Peyer's patch (tissue), 4 donors: ENCODE results near the gene ABCA7. TPM values are rescaled to one million over a fixed set of nuclear protein-coding genes. Genes with fewer than 3 reads are reported as not detected.

ENCODE experiments used
- DNase-seq, 3 donors: peaks; one replicate each; pipeline ENCODE4 v3.0.0-alpha.2; 2017 to 2019
- H3K27ac ChIP-seq, 4 donors: fragments of 200-600 bp; sonication (generic); one replicate each; pipeline ENCODE4 v1.5.1; 2016 to 2019
- H3K27me3 ChIP-seq, 2 donors: fragments of 200-600 bp; sonication (generic); one replicate each; pipeline ENCODE4 v1.5.1; 2019
- H3K36me3 ChIP-seq, 3 donors: fragments of 200-600 bp; sonication (generic); one replicate each; pipeline ENCODE4 v1.5.1; 2016 to 2019
- H3K4me1 ChIP-seq, 4 donors: fragments of 200-600 bp; sonication (generic); one replicate each; pipeline ENCODE4 v1.5.1; 2016 to 2019
- H3K4me3 ChIP-seq, 4 donors: fragments of 200-600 bp; sonication (generic); 1 replicate in 3 of 4; 2 replicates in 1 of 4; pipeline ENCODE4 v1.5.1; 2016 to 2019; ENCODE audit warnings: mild to moderate bottlenecking in 1 of 4
- H3K9me3 ChIP-seq, 4 donors: fragments of 200-600 bp; sonication (generic); one replicate each; pipeline ENCODE4 v1.5.1; 2016 to 2019; ENCODE audit warnings: mild to moderate bottlenecking in 1 of 4
- POLR2A ChIP-seq, 2 donors: fragments of 450-650 bp; IDR thresholded peaks; one replicate each; pipeline ENCODE4 v1.5.1; 2017; ENCODE audit warnings: antibody characterized with exemption in 2 of 2, mild to moderate bottlenecking in 2 of 2, moderate library complexity in 2 of 2
- total RNA-seq, 4 donors: library from RNA; depleted of rRNA; stranded (reverse); fragments of >200 nt; gene quantifications; one replicate each; pipeline ENCODE4 v1.1.0, GENCODE V29; 2016
- TF ChIP-seq, protein P1 (sequence below), 6 experiments: fragments of 450-650 bp in 4 of 6; fragments of 200-600 bp in 2 of 6; sonication (generic) in 1 of 6; IDR thresholded peaks; one replicate each; pipeline ENCODE4 v1.5.1; 2017 to 2019; ENCODE audit warnings: antibody characterized with exemption in 6 of 6, mild to moderate bottlenecking in 3 of 6, moderate library complexity in 1 of 6

Gene ABCA7
- total RNA-seq, 4 donors from 2014 or later: 30.1 to 162 (median 72.1) TPM

DNA sequence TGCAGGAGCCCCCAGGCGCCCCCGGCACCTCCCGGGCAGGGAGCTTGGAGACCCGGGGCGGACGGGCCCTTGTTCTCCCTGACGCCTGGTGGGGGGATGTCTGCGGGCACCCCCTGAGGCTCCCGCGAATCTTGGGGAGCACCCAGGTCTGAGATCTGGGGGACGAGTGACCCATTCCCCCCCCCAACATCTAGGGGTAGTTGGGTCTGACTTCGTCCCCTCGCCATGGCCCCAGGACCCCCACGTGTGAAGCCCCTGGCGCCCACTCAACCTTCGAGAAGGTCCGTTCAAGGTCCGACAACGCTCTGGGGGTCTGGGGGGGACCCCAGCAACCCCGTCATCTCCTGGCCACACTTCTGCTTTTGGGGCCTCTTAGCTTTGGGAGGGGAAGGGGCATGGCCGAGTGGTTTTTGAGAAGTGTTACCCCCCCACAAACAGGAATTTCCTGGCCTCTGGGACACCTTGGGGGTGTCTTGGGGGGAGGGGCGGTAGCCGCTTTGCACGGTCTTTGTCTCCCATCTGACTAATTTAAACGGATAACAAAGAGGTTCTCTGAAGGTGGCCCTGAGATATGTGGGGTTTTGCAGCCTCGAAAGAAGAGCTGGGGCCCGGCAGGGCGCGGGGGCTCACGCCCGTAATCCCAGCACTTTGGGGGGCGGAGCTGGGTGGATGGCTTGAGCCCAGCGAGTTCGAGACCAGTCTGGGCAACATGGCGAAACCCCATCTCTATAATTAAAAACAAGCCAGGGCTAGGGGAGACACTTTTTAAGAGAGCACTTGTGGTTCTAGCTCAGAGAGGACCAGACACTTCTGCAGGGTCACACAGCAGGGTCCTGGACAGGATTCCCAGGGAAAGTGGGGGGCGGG lies 12.9 kb upstream of the ABCA7 start:
- Histone ChIP-seq H3K4me1 (peaks cover 0 to 39% (median 11%) of the 10 kb centered on the region in 4 donors), H3K36me3 (peaks cover 0 to 4% (median 0%) of the 10 kb centered on the region in 3 donors), H3K9me3 (no peaks in the 10 kb centered on the region), H3K27ac (peak overlapping the region; percentile 87 to 99 (median 96)), H3K27me3 (no peaks in the 10 kb centered on the region), H3K4me3 (peak overlapping the region; percentile 81 to 96 (median 86))
- TF ChIP-seq, protein P1, sequence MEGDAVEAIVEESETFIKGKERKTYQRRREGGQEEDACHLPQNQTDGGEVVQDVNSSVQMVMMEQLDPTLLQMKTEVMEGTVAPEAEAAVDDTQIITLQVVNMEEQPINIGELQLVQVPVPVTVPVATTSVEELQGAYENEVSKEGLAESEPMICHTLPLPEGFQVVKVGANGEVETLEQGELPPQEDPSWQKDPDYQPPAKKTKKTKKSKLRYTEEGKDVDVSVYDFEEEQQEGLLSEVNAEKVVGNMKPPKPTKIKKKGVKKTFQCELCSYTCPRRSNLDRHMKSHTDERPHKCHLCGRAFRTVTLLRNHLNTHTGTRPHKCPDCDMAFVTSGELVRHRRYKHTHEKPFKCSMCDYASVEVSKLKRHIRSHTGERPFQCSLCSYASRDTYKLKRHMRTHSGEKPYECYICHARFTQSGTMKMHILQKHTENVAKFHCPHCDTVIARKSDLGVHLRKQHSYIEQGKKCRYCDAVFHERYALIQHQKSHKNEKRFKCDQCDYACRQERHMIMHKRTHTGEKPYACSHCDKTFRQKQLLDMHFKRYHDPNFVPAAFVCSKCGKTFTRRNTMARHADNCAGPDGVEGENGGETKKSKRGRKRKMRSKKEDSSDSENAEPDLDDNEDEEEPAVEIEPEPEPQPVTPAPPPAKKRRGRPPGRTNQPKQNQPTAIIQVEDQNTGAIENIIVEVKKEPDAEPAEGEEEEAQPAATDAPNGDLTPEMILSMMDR (IDR thresholded peaks at IDR 0.05): no peak
- TF ChIP-seq POLR2A (IDR thresholded peaks at IDR 0.05): no peak
- DNase-seq: peak in 1 of 3 donors; percentile 70

DNA sequence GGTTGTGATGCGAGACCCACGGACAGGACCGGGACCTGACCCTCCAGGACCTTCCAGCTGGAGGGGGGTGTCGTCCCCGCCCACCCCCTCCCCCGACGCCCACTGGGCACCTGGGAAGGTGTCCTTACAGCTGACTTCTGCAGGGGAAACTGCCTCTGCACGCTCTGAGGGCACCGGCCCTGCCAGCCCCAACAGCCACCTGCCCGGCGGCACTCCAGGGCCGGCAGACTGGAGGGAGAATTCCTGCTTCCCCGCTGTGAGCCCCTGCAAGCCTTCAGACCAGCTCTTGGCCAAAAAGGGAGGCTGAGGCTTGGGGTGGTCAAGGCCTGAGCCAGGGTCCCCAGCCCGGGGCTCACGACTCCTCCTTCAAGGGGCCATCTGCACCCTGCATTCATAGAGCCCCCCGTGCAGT lies 12.3 kb upstream of the ABCA7 start:
- H3K4me3 ChIP-seq: peak overlapping the region; percentile 81 to 96 (median 86)
- H3K4me1 ChIP-seq: peaks cover 0 to 39% (median 11%) of the 10 kb centered on the region in 4 donors
- peaks cover 0 to 11% (median 0%) of the 10 kb centered on the region in 3 donors for H3K36me3 ChIP-seq
- TF ChIP-seq, protein P1 (IDR thresholded peaks at IDR 0.05): no peak
- TF ChIP-seq POLR2A (IDR thresholded peaks at IDR 0.05): no peak
- H3K9me3 ChIP-seq: no peaks in the 10 kb centered on the region
- H3K27me3 ChIP-seq: no peaks in the 10 kb centered on the region
- DNase-seq: no peak
- peak overlapping the region; percentile 87 to 99 (median 96) for H3K27ac ChIP-seq

DNA sequence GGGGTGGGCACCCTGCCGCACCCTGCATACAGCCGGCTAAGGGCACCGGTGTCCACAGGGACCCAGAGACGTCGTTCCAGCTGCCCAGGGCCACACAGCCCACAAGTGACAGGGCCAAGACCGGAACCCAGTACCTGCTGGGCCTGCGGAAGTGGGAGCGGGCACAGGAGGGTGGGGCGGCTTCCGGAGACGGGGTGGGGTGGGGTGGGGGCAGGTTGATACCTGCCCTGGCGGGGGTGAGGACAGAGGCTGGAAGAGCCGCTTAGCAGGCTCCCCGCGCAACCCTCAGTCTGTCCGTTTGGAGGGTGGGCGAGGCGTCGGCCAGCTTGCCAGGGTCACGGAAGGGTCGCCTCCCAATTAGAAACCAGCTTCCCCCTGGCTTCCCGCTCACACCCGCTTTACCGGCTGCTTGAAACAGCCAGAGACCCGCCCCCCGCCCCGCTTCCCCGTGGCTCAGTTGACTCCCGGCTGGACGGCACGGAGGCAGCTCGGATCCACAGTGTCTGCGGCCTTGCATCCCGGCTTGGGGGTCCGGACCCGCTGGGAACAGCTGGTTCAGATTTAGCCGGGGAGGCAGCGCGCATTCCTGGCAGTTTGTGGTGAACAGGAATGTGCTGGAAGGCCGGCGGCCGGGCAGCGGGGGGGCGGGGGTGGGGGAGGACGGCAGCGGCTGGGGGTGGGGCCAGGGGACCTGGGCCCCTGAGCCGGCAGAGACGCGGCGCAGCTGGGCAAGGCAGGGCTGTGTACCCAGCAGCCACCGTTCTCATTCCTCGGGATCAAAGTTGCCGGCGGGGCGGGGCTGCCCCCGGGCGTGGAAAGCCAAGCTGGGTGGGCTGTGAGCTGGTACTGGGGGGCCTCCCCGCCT lies 11.6 kb upstream of the ABCA7 start:
- H3K9me3 ChIP-seq: no peaks in the 10 kb centered on the region
- H3K4me3 ChIP-seq: peak overlapping the region; percentile 81 to 96 (median 86)
- H3K27ac ChIP-seq: peak overlapping the region; percentile 87 to 99 (median 96)
- H3K36me3 ChIP-seq: peaks cover 0 to 17% (median 0%) of the 10 kb centered on the region in 3 donors
- peak; percentile 80 to 88 (median 81) for DNase-seq
- peak in 1 of 2 donors; percentile 27 for TF ChIP-seq POLR2A (IDR thresholded peaks at IDR 0.05)
- TF ChIP-seq, protein P1 (IDR thresholded peaks at IDR 0.05): no peak
- H3K4me1 ChIP-seq: peaks cover 0 to 39% (median 11%) of the 10 kb centered on the region in 4 donors
- H3K27me3 ChIP-seq: no peaks in the 10 kb centered on the region

DNA sequence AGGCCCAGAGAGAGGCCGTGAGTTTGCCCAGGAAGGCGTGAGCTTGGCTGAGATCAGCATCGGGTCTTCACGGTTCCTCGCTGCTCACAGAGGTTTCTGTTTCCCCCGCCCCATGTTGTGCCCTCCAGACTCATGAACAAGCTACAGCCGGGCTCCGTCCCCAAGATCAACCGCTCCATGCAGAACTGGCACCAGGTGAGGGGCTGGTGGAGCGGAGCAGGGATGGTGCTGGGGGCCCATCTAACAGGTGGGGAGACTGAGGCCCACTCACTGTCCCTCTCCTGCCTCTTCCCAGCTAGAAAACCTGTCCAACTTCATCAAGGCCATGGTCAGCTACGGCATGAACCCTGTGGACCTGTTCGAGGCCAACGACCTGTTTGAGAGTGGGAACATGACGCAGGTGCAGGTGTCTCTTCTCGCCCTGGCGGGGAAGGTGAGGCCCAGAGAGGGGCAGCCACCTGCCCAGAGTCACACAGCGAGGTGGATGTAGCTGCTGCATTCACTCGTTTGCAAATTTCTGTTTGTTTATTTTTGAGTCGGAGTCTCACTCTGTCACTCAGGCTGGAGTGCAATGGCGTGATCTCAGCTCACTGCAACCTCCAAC lies 7.5 kb upstream of the ABCA7 start:
- Histone ChIP-seq H3K9me3 (no peaks in the 10 kb centered on the region), H3K4me1 (peaks cover 0 to 31% (median 11%) of the 10 kb centered on the region in 4 donors), H3K4me3 (no peak overlapping the region), H3K27me3 (no peaks in the 10 kb centered on the region), H3K36me3 (peaks cover 0 to 26% (median 0%) of the 10 kb centered on the region in 3 donors), H3K27ac (no peak overlapping the region)
- DNase-seq: no peak
- TF ChIP-seq, protein P1 (IDR thresholded peaks at IDR 0.05): no peak
- no peak for TF ChIP-seq POLR2A (IDR thresholded peaks at IDR 0.05)

DNA sequence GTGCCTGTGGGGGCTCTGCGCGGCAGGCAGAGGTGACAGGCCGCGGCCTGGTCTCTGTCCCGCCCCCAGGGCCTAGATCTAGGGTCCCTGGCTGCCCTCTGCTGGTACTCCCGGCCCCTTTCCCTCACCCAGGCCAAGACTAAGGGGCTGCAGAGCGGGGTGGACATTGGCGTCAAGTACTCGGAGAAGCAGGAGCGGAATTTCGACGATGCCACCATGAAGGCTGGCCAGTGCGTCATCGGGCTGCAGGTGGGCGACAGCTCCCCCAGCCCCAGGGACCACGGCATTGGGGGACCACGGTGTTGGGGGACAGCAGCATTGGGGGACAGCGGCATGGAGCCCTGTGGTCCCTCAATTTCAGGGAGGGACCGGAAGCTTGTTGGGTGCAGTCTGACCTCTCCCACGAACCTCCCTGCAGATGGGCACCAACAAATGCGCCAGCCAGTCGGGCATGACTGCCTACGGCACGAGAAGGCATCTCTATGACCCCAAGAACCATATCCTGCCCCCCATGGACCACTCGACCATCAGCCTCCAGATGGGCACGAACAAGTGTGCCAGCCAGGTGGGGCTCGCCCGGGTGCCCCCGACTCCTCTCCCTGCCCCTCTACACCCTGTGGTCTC lies 3.8 kb upstream of the ABCA7 start:
- Histone ChIP-seq H3K9me3 (no peaks in the 10 kb centered on the region), H3K36me3 (peaks cover 0 to 26% (median 0%) of the 10 kb centered on the region in 3 donors), H3K27me3 (no peaks in the 10 kb centered on the region), H3K4me3 (no peak overlapping the region), H3K4me1 (peaks cover 0 to 27% (median 14%) of the 10 kb centered on the region in 4 donors), H3K27ac (peak overlapping the region in 1 of 4 donors; percentile 88)
- TF ChIP-seq POLR2A (IDR thresholded peaks at IDR 0.05): no peak
- TF ChIP-seq, protein P1 (IDR thresholded peaks at IDR 0.05): no peak
- DNase-seq: no peak
